GM18502 (cell line): ENCODE results near the gene ORC6.

Experiments
- ATAC-seq: cut with Tn5 transposase; IDR thresholded peaks from one replicate; pipeline ENCODE4 v1.9.1; 2021; ENCODE audit warnings: mild to moderate bottlenecking; ENCODE audit not compliant: unreplicated experiment, poor library complexity

Gene ORC6

DNA sequence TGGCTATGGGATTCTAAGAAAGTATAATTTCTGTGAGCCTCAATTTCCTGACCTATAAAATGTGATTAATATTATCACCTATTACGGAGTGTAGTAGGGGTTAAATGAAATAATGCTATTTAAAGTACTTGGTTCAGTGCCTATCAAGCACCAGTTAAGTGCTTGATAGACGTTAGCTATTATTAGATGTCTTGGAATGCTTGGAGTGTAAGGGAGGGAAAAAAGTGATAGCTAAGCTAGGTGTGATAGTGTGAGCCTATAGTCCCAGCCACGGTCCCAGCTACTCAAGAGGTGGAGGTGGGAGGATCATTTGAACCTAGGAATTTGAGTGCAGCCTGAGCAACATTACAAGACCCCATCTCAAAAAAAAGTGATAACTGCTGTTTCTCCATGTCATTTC, 7.5 kb downstream of the ORC6 start:
- ATAC-seq = no peak

DNA sequence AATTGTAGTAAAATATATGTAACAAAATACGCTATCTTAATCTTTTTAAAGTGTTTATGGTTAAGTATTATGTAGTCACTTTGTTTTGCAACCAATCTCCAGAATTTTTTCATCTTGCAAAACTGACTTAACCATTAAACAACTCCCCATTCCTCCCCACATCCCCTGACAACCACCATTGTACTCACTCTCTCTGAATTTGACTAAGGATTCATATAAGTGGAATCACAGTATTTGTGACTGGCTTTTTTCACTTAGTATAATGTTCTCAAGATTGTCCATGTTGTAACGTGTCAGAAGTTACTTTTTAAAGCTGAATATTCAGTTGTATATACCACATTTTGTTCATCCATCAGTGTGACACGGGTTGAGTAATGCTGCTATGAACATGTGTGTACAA, 10.6 kb downstream of the ORC6 start:
- no peak for ATAC-seq

GRCh38 chr16:46701615-46702014, 12.2 kb downstream of the ORC6 start:
- no peak for ATAC-seq

DNA sequence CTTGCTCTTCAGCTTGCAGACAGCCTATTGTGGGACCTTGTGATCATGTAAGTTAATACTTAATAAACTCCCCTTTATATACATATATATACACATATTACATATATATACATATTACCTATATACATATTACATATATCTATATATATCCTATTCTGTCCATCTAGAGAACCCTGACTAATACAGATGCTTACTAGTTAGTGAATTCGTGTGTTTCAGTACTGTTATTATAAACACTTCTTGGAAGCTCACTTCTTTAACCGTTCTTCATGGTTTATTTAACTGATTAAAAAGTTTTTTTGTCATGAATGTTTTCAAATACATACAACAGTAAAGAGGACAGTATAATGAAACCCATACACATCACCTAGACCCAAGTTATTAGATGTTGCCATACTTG, 12.6 kb downstream of the ORC6 start:
- no peak for ATAC-seq

- ATAC-seq = no peak
These were observed 17.2 kb downstream of the ORC6 start for GRCh38 chr16:46706642-46707041.

GRCh38 chr16:46709469-46710005, 20.1 kb downstream of the ORC6 start:
- ATAC-seq = no peak

- ATAC-seq = no peak
These were observed 21.9 kb downstream of the ORC6 start for GRCh38 chr16:46711106-46712058.

- no peak for ATAC-seq
These were observed 23.5 kb downstream of the ORC6 start for GRCh38 chr16:46712911-46713310.

DNA sequence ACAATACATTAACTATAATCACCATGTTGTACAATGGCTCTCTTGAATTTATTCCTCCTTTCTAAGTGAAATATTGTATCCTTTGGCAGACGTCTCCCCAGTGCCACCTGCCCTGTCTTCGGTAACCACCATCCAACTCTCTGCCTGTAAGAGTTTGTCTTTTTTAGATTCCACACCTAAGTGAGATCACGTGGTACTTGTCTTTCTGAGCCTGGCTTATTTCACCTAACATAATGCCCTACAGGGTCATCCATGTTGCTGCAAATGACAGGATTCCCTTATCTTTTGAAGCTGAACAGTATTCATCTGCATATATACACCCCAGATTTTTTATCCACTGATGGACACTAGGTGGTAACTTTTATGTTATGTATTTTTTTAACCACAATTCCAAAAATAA, 24.2 kb downstream of the ORC6 start:
- ATAC-seq = no peak

DNA sequence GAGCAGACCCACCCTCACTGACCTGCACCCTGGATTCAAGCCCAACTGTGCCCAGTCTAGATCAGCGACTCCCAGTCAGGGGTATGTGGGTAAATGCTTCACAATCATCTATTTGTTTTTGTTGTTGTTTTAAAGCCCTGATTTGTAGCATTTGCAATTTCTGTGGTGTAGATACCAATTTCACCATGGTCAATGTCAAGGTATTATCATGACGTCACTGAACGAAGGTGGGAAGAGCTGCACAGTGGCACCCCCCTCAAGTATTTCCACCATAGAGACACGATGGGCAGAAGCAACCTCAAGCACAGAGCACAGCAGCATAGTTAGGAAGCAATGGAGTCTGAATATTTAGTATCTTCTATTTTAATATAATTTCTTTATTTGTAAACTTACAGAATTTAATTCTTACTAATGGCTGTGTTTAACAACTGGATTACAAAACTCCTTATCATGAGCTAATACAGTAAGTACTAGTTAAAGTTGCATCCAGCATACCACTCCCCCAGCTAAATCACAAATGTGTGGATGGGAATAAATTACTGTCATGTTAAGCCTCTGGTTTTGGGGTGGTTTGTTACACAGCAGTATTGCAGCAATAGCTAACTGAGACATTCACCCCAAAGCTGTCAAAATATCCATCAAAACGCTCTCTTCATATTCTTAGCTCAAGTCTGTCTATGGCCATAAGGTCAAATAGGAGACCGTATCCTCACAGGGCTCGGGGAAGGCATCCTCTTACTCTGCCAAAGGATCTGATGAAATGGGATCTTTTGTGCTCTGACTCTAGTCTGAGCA, 25.5 kb downstream of the ORC6 start:
- no peak for ATAC-seq

DNA sequence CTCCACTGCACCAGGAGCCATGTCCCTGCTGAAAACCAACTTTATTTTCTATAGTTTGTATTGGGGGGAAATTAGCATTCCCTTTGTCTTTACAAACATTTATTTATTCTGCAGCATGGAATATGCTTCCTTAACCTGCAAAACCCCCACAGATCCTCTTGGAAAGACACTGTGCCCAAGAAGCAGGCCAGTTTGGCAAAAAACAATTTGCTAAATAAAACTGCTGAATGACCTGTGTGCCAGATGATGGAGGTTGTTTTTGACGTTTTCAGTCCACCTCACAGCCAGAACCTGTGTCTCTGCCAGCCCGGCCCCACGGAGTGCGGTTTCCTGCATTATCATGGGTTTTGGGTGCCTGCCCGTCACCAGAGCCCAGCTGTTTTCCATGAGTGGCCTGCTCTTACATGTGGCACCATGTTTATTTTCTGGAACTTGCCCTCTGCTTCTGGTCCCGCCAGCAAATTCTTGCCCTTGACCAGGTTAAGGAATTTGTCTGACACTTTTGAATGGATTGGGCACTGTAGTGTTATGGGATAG, 26.4 kb downstream of the ORC6 start:
- ATAC-seq = no peak

DNA sequence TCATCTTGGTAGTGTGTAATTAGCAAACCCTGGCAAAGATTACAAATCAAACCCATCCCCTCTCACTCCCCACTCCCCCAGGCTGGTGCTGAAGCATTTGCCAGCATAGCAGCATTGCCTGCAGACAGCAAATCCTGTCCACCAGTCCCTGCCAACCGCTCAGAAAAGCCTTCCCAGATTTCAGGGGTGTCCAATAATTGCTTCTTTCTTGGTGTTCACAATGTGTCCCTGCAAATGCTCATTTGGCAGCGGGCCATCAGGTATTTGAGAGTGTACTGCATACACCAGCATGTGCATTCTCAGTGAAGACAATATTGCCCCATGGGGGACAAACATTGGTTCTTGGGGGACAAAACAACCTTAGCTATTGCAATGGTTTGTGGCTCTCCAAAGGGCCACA, 28.2 kb downstream of the ORC6 start:
- no peak for ATAC-seq

DNA sequence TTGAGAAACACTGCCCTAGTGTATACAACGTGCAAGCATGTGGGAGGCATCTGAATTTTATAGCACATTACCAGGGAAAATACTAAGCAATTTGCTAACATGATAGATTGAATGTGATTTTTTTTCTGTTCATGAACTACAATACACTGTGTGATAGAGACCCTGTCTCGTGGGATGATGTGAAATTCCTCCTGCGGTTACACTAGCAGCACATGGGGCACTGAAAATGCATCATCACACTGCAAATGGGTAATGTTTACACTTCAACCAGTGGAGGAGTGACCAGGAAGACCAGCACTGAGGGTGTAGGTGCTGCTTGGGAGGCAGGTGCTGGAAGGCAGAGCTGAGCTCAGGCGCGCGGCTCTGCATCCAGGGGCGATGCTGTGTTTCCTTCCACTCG, 28.8 kb downstream of the ORC6 start:
- no peak for ATAC-seq

GRCh38 chr16:46719528-46719927, 30.1 kb downstream of the ORC6 start:
- no peak for ATAC-seq

- no peak for ATAC-seq
These were observed 31.2 kb downstream of the ORC6 start for GRCh38 chr16:46720619-46721018.

GRCh38 chr16:46721885-46722284, 32.4 kb downstream of the ORC6 start:
- ATAC-seq = no peak

DNA sequence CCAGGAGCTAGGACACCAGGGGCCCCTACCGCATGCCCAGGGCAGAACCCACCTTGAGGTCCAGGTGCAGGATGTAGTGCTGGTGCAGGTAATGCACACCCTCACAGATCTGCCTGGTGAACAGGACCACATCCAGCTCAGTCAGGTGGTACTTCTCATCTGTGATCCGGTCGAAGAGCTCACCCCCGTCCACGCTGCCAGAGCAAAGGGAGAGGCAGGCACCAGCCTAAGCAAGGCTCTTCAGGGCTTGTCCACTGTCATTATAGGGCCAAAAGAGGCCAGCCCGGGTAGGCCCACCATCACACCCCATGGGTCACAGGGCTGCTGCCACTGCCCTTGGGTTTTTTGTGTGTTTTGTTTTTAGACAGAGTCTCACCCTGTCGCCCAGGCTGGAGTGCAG, 37.7 kb downstream of the ORC6 start:
- no peak for ATAC-seq

GRCh38 chr16:46727630-46728029, 38.2 kb downstream of the ORC6 start:
- no peak for ATAC-seq

DNA sequence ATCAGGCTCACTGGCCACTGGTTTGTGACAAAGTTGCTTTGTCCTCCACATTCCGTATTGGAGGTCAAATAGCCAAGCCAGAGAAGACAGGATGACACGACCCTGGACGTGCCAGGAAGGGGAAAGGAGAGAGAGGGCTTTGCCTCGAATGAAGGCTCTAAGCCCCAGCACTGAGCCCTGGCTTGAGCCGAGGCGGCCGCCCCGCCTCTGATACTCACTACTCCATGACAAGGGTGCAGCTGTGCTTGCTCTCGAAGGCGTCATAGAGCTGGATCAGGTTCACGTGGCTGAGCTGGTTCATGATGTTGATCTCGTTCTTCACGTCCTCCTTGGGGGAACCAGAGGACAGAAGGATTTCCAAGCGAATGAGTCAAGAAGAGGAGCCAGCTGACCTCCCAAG, 39.3 kb downstream of the ORC6 start:
- ATAC-seq = no peak

DNA sequence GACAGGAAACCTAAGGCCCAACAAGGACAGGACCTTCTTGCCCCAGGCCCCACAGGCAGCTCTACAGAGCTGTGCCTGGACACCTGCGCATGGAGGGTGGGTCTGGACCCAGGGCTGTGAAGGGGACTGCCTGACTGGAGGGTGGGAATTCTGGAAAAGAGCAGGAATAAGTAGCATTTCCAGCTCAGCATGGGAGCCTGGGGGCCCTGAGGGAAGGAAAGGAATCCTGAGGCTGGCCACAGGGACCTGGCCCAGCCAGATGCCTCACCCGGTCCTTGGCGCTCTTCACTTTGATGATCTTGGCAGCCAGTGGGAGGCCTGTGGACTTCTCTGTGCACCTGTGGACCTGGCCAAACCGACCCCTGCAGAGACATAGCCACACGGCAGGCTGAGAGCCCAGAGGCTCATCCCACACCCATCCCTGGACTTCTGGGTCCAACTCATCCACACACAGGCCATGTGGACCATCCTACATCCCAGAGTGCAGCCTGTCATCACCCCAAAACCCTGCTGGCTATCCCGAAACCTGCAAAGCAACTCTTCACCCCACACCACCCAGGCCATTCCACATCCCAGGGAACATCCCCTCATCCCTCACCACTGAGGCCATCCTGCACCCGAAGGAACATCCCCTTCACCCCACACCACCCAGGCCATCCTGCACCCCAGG, 40.0 kb downstream of the ORC6 start:
- no peak for ATAC-seq
